Fibroblast of skin of scalp (primary cell): Measurements from ENCODE around the gene TGFBR3.

ENCODE experiments used
- DNase-seq: peaks from one replicate; pipeline ENCODE4 v3.0.0-alpha.2; 2013

Gene TGFBR3

GRCh38 chr1:91630803-91631202, 255.1 kb downstream of the TGFBR3 start:
- no peak for DNase-seq
